ENCODE results near the gene CACNB1.

Gene CACNB1

GRCh38 chr17:39164675-39165143 is 32.8 kb downstream of the CACNB1 start:
- peak; percentile 42 for DNase-seq (ENCODE audit: low read depth)
- H3K4me3 ChIP-seq (ENCODE audit: low read depth, low read length) = no peak overlapping the region
- TF ChIP-seq CTCF (IDR thresholded peaks at IDR 0.05; ENCODE audit: control insufficient read depth, extremely low read depth, insufficient read depth) = peak; percentile 84

GRCh38 chr17:39161962-39162361 is 35.5 kb downstream of the CACNB1 start:
- no peak for DNase-seq (ENCODE audit: low read depth)
- no peak for TF ChIP-seq CTCF (IDR thresholded peaks at IDR 0.05; ENCODE audit: control insufficient read depth, extremely low read depth, insufficient read depth)

GRCh38 chr17:39158623-39159022 is 38.8 kb downstream of the CACNB1 start:
- DNase-seq (ENCODE audit: low read depth) = no peak
- no peak overlapping the region for H3K4me3 ChIP-seq (ENCODE audit: low read depth, low read length)
- TF ChIP-seq CTCF (IDR thresholded peaks at IDR 0.05; ENCODE audit: control insufficient read depth, extremely low read depth, insufficient read depth) = no peak

More at GRCh38 chr17:39161962-39162361, 35.5 kb downstream of the CACNB1 start:
- H3K4me3 ChIP-seq (ENCODE audit: low read depth, low read length) = no peak overlapping the region

DNA sequence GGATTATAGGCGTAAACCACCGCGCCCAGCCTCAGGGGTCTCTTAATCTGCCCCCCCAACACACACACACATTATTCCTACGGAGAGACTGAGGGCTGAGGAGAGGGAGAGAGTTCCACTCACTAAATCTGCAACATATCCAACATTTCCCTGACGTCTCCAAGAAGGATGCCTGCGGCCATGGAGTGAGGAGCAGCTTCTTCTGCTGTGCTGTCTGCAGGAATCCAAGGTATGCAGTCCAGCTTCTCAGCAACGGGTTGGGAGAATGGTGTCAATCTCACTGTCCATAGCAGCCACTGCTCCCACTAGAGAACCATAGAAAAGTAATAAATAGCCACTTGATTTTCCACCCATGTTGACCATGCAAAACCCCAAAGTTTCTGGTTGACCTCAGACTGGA is 41.0 kb downstream of the CACNB1 start:
- no peak for DNase-seq (ENCODE audit: low read depth)
- H3K4me3 ChIP-seq (ENCODE audit: low read depth, low read length) = no peak overlapping the region
- TF ChIP-seq CTCF (IDR thresholded peaks at IDR 0.05; ENCODE audit: control insufficient read depth, extremely low read depth, insufficient read depth) = no peak

DNA sequence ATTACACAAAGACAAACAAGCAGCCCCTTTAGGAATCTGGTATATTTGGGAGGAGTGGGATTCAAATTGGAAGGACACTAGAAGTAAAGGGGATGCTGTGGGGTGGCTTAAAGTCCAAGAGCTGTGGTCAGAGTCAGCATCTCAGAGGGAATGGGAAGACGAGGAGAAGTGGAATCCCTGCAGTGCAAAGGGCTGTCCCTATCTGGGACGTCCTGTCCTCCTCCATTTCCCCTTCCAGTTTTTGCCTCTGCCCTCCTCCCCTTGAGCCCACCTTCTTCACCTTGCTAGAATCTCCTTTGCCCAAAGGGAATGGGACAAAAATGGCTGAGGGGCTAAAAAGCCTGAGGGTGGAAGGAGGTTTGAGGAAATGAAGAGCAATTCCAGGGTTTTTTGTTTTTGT is 41.8 kb downstream of the CACNB1 start:
- H3K4me3 ChIP-seq (ENCODE audit: low read depth, low read length) = no peak overlapping the region
- TF ChIP-seq CTCF (IDR thresholded peaks at IDR 0.05; ENCODE audit: control insufficient read depth, extremely low read depth, insufficient read depth) = no peak
- no peak for DNase-seq (ENCODE audit: low read depth)

- no peak for DNase-seq (ENCODE audit: low read depth)
- H3K4me3 ChIP-seq (ENCODE audit: low read depth, low read length) = peak overlapping the region; percentile 80
- TF ChIP-seq CTCF (IDR thresholded peaks at IDR 0.05; ENCODE audit: control insufficient read depth, extremely low read depth, insufficient read depth) = no peak
Observed at GRCh38 chr17:39153599-39154051, 43.8 kb downstream of the CACNB1 start.
